Astrocyte of the cerebellum (primary cell): ENCODE data around the gene SPECC1.

Source experiments
- DNase-seq: peaks from one replicate; pipeline ENCODE4 v3.0.0-alpha.2; 2011; ENCODE audit warnings: low read depth
- H3K4me3 ChIP-seq: 2 replicates; pipeline ENCODE4 v1.5.1; 2011; ENCODE audit warnings: mild to moderate bottlenecking, low read depth, low read length, moderate library complexity
- in situ Hi-C: cut with HindIII; loops from 2 replicates; pipeline ENCODE4 v1.10.0; 2017; ENCODE audit warnings: low sequenced_read_pairs
- TF ChIP-seq, protein P1 (sequence below): IDR thresholded peaks from 2 replicates; pipeline ENCODE4 v1.5.1; 2012; ENCODE audit warnings: low read length, low read depth, moderate library complexity, mild to moderate bottlenecking; ENCODE audit errors: missing control alignments

The SPECC1 gene

DNA sequence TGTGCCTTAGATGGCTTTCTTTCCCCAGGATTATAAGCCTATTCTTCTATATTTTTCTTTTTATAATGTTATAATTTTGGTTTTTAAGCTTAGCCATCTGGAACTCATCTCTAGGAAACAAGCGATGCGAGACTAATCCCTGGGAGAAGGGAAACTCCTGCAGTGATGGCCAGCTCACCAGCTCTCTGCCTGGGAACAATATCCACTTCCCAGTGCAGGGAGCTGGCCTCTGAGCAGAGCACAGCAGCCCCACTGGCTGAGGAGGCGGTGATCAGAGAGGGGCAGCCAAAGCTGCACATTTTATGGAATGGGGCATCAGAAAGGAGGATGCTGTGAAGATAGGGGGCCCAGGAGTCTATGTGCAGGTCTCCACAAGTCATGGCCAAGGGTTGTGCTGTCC is 274.9 kb downstream of the SPECC1 start:
- H3K4me3 ChIP-seq: no peak overlapping the region
- TF ChIP-seq, protein P1, sequence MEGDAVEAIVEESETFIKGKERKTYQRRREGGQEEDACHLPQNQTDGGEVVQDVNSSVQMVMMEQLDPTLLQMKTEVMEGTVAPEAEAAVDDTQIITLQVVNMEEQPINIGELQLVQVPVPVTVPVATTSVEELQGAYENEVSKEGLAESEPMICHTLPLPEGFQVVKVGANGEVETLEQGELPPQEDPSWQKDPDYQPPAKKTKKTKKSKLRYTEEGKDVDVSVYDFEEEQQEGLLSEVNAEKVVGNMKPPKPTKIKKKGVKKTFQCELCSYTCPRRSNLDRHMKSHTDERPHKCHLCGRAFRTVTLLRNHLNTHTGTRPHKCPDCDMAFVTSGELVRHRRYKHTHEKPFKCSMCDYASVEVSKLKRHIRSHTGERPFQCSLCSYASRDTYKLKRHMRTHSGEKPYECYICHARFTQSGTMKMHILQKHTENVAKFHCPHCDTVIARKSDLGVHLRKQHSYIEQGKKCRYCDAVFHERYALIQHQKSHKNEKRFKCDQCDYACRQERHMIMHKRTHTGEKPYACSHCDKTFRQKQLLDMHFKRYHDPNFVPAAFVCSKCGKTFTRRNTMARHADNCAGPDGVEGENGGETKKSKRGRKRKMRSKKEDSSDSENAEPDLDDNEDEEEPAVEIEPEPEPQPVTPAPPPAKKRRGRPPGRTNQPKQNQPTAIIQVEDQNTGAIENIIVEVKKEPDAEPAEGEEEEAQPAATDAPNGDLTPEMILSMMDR: no peak
- in situ Hi-C loops: no loop called here
- peak; percentile 55 for DNase-seq

DNA sequence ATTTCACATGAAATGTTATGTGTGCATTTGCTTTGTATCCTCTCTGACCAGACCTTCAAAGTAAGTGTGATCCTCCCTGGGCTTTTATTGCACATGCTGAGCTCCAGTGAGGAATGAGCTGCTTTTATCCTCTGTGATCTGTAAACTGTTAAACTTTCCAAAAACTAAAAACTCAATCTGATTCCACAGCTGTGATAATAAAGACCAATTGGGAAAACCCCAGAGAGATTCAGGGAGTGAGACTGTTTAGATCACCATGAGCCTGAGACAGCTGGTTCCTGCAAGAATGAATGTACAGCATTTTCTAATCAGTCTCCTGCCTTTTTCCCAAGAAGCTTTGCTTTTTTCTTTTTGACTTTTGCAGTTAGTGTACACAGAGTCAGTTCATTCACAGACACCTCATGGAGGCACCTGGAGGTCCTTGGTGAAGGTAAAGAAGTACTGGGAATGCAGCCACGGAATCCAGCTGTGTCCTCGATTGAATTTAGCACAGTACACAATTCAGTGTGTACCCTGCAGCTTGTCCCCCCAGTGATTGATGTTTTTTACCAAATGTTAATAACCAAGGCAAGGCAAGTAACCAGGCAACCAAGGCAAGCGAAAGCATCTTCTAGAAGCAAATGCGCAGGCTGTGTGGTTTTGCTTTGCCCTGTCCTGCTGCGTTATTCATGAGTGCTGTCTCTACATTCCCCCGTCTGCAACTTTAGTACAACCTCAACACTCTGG is 275.6 kb downstream of the SPECC1 start:
- in situ Hi-C loops: no loop called here
- TF ChIP-seq, protein P1: no peak
- peak; percentile 57 for DNase-seq

DNA sequence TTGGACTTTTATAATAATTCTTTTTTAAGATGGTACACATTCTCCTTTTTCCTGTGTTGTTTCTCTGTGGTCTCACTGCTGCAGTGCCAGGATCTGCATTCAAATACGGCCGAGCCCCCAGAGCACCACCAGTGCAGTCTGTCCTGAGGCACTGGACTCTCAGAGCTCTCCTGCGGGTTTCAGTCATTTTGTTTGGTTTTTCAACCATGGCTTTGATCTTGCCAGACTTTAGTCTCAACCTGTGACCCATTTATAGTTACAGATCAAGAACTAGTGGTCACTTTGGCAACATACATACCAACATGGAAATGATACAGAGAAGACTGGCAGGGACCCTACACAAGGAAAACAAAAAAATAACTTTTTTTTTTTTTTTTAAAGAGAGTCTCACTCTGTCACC is 280.8 kb downstream of the SPECC1 start:
- H3K4me3 ChIP-seq: no peak overlapping the region
- no peak for DNase-seq
- TF ChIP-seq, protein P1: no peak
- in situ Hi-C loops: no loop called here

More for the DNA sequence above, 275.6 kb downstream of the SPECC1 start:
- no peak overlapping the region for H3K4me3 ChIP-seq

DNA sequence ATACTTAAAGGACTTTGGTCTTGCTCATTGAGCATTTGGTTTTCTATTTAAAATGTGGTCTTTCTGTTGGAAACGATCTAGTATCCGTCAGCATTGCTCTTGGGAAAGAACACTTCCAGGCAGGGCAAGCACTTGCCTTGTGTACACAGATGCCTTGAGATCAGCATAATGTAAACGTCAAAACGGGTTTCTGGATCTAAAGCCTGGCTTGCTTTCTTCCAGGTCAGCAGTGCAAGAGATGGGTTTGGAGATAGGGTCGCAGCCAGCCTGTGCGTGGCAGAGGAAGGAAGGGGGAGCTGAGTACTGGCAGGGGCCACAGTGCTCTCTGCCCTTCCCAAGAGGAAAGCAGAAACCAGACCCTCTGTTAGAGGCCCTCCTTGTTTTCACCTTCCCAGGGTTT is 282.7 kb downstream of the SPECC1 start:
- TF ChIP-seq, protein P1: no peak
- in situ Hi-C loops: no loop called here
- no peak for DNase-seq
- H3K4me3 ChIP-seq: no peak overlapping the region

DNA sequence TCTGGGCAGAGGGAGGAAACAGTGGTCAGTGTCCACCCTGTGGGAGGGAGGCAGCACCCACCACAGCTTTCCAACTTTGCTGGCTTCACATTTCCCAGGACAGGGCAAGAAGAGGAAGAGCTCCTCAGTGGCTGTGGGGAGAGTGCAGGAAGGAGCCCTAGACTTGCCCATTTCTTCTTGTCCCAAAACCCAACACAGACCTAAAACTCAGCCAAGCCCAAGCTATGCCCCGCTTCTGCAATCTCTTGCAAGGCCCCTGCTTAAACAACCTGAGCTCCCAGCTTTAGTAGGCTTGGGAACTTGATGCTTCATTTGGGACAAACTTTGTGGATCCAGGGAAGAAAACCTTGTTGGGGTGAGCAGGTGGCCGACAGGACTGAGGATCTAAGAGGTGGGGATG is 284.3 kb downstream of the SPECC1 start:
- in situ Hi-C loops: no loop called here
- H3K4me3 ChIP-seq: no peak overlapping the region
- TF ChIP-seq, protein P1: no peak
- no peak for DNase-seq

DNA sequence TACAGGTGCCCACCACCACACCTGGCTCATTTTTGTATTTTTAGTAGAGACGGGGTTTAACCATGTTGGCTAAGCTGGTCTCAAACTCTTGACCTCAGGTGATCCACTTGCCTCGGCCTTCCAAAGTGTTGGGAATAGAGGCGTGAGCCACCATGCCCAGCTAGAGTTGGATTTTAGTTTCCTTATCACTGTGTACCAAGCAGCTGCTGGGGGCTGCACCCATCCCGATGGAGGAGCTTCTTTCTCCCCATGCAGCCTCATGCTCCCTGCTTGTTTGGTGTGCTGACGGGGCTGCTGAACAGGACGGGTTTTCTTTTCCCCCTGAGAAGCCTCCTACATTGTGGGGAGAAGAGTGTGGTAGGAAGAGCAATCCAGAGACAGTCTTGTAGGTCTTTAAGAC is 285.0 kb downstream of the SPECC1 start:
- TF ChIP-seq, protein P1: no peak
- in situ Hi-C loops: no loop called here
- H3K4me3 ChIP-seq: no peak overlapping the region
- no peak for DNase-seq

DNA sequence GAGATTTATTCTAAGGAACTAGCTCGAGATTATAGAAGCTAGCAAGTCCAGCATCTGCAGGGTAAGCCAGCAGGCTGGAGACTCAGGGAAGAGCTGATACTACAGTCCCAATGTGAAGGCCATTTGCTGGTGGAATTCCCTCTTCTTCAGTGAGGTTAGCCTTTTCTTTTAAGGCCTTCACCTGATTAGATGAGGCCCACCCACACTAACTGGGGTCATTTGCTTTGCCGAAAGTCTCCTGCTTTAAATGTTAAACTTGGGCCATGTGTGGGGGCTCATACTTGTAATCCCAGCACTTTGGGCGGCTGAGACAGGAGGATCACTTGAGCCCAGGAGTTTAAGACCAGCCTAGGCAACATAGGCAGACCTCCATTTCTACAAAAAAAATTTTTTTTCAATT is 289.9 kb downstream of the SPECC1 start:
- in situ Hi-C loops: no loop called here
- DNase-seq: no peak
- TF ChIP-seq, protein P1: no peak
- H3K4me3 ChIP-seq: no peak overlapping the region
